A549 (cell line): ENCODE data around the gene ASGR1. TPM values are rescaled to one million over a fixed set of nuclear protein-coding genes. Genes with fewer than 3 reads are reported as not detected.

Experiments
- ATAC-seq, 2 experiments: fragments of 200-7000 bp in 1 of 2; fragments of >200 bp in 1 of 2; cut with Nextera tagmentation in 1 of 2; cut with Tn5 transposase in 1 of 2; 3 replicates each; pipeline versions ENCODE4 v1.8.0 to v1.9.1; 2018 to 2020; ENCODE audit warnings: mild to moderate bottlenecking in 1 of 2, moderate library complexity in 1 of 2
- CTCF ChIA-PET: fragments of 300-600 bp; sonication (Branson Sonifier 250); formaldehyde crosslinking; extraction: SDS; loops from one replicate; lab custom pipeline; 2021; ENCODE audit warnings: antibody characterized with exemption, inconsistent platforms; lab: Yijun Ruan, JAX
- POLR2A ChIA-PET: fragments of 350-600 bp; formaldehyde crosslinking; extraction: SDS; loops from one replicate; lab custom pipeline; 2021; ENCODE audit warnings: antibody characterized with exemption, inconsistent platforms; lab: Yijun Ruan, JAX
- DNase-seq, 2 experiments: peaks; one replicate each; pipeline versions ENCODE4 v3.0.0 to v3.0.0-alpha.2; 2011 to 2016; ENCODE audit warnings: low read depth in 1 of 2, low spot score in 1 of 2
- FAIRE-seq: peaks from 2 replicates; lab custom pipeline; 2011; peaks lifted over from hg19 to GRCh38; lab: Jason Lieb, UNC
- H3K27ac ChIP-seq, 2 experiments: fragments of >200 bp; sonication (Bioruptor Twin); formaldehyde crosslinking; 3 replicates each; pipeline ENCODE4 v1.5.1; 2016 to 2017
- H3K4me1 ChIP-seq: fragments of >200 bp; sonication (Bioruptor Twin); formaldehyde crosslinking; 3 replicates; pipeline ENCODE4 v1.6.1; 2016
- H3K4me2 ChIP-seq: fragments of >200 bp; sonication (Bioruptor Twin); formaldehyde crosslinking; 3 replicates; pipeline ENCODE4 v1.6.1; 2016
- H3K4me3 ChIP-seq: fragments of >200 bp; sonication (Bioruptor Twin); formaldehyde crosslinking; 3 replicates; pipeline ENCODE4 v1.5.1; 2016
- H3K9me3 ChIP-seq: fragments of >200 bp; sonication (Bioruptor Twin); formaldehyde crosslinking; 3 replicates; pipeline ENCODE4 v1.6.1; 2016
- CBX8 ChIP-seq: fragments of 200-600 bp; sonication (generic); IDR thresholded peaks from 2 replicates; pipeline ENCODE4 v1.6.1; 2016
- CEBPB ChIP-seq, 2 experiments: fragments of >200 bp in 1 of 2; sonication (Bioruptor Twin) in 1 of 2; formaldehyde crosslinking in 1 of 2; IDR thresholded peaks; 2 replicates each; pipeline ENCODE4 v1.6.1; 2012 to 2016
- EHF ChIP-seq: fragments of 250-450 bp; sonication (Bioruptor Pico); IDR thresholded peaks from 2 replicates; pipeline ENCODE4 v1.5.0; 2020; ENCODE audit warnings: mild to moderate bottlenecking
- EHMT2 ChIP-seq: fragments of 200-600 bp; sonication (generic); IDR thresholded peaks from 2 replicates; pipeline ENCODE4 v1.6.1; 2016; ENCODE audit warnings: antibody characterized with exemption, low read depth, mild to moderate bottlenecking, moderate library complexity
- FOXS1 ChIP-seq: fragments of 250-450 bp; sonication (Bioruptor Pico); IDR thresholded peaks from 2 replicates; pipeline ENCODE4 v1.5.0; 2020; ENCODE audit warnings: mild to moderate bottlenecking, moderate library complexity
- HEYL ChIP-seq: fragments of 250-450 bp; sonication (Bioruptor Pico); IDR thresholded peaks from 2 replicates; pipeline ENCODE4 v1.8.0; 2021; ENCODE audit warnings: mild to moderate bottlenecking, moderate library complexity
- HOXA7 ChIP-seq: fragments of 250-450 bp; sonication (Bioruptor Pico); IDR thresholded peaks from 2 replicates; pipeline ENCODE4 v1.5.0; 2020; ENCODE audit warnings: mild to moderate bottlenecking, moderate library complexity
- HOXB13 ChIP-seq: fragments of 250-450 bp; sonication (Bioruptor Pico); IDR thresholded peaks from 2 replicates; pipeline ENCODE4 v1.5.0; 2020; ENCODE audit warnings: low read depth, mild to moderate bottlenecking, moderate library complexity
- HOXB5 ChIP-seq: fragments of 250-450 bp; sonication (Bioruptor Pico); IDR thresholded peaks from 2 replicates; pipeline ENCODE4 v1.5.0; 2020; ENCODE audit warnings: mild to moderate bottlenecking, moderate library complexity
- KDM5A ChIP-seq: fragments of 200-600 bp; sonication (generic); IDR thresholded peaks from 2 replicates; pipeline ENCODE4 v1.6.1; 2016; ENCODE audit warnings: antibody characterized with exemption, mild to moderate bottlenecking
- NPAS2 ChIP-seq: fragments of 250-450 bp; sonication (Bioruptor Pico); IDR thresholded peaks from 2 replicates; pipeline ENCODE4 v1.8.0; 2022; ENCODE audit warnings: mild to moderate bottlenecking, moderate library complexity, borderline replicate concordance
- NR3C1 ChIP-seq: fragments of >200 bp; sonication (Bioruptor Twin); formaldehyde crosslinking; IDR thresholded peaks from 3 replicates; pipeline ENCODE4 v1.6.1; 2017
- PHF8 ChIP-seq: fragments of 200-600 bp; sonication (generic); IDR thresholded peaks from 2 replicates; pipeline ENCODE4 v1.6.1; 2016; ENCODE audit warnings: low read depth, mild to moderate bottlenecking, antibody characterized with exemption, moderate library complexity, borderline replicate concordance
- POLR2A ChIP-seq: IDR thresholded peaks from 2 replicates; pipeline ENCODE4 v1.6.1; 2012; ENCODE audit warnings: mild to moderate bottlenecking, low read length
- POLR2AphosphoS2 ChIP-seq: conservative IDR thresholded peaks from 2 replicates; pipeline ENCODE4 v1.6.1; 2012; ENCODE audit warnings: low read length, improper control_type of control experiment, inconsistent platforms
- RARB ChIP-seq: fragments of 250-450 bp; sonication (Bioruptor Pico); IDR thresholded peaks from 2 replicates; pipeline ENCODE4 v1.8.0; 2021; ENCODE audit warnings: mild to moderate bottlenecking, moderate library complexity
- RFX5 ChIP-seq: fragments of 450-650 bp; IDR thresholded peaks from 2 replicates; pipeline ENCODE4 v1.7.1; 2014; ENCODE audit warnings: antibody characterized with exemption, mild to moderate bottlenecking, moderate library complexity
- RNF2 ChIP-seq: fragments of 200-600 bp; sonication (generic); IDR thresholded peaks from 2 replicates; pipeline ENCODE4 v1.6.1; 2016; ENCODE audit warnings: low read depth, mild to moderate bottlenecking, antibody characterized with exemption, moderate library complexity, borderline replicate concordance
- TP53 ChIP-seq: fragments of 250-450 bp; sonication (Bioruptor Pico); IDR thresholded peaks from 2 replicates; pipeline ENCODE4 v1.5.0; 2021; ENCODE audit warnings: mild to moderate bottlenecking, moderate library complexity
- ZC3H11A ChIP-seq: fragments of 450-650 bp; IDR thresholded peaks from 2 replicates; pipeline ENCODE4 v1.6.1; 2014; ENCODE audit warnings: antibody characterized with exemption, mild to moderate bottlenecking
- ZNF302 ChIP-seq: fragments of 250-450 bp; sonication (Bioruptor Pico); IDR thresholded peaks from 2 replicates; pipeline ENCODE4 v1.9.0; 2021; ENCODE audit warnings: inconsistent platforms, mild to moderate bottlenecking, moderate library complexity
- WGBS: methylation state at CpG from one replicate; pipeline ENCODE4 v1.1.6; 2017; ENCODE audit errors: missing lambda C conversion rate; 5-methylcytosine and 5-hydroxymethylcytosine counted together
- polyA plus RNA-seq, 4 experiments: library from polyadenylated mRNA; depleted of rRNA in 3 of 4; stranded (reverse); fragments of >200 nt; fragmentation: RNase III in 1 of 4; extraction: RNeasy Plus Mini Kit Qiagen cat#74134 plus additional on column Dnase treatment in 1 of 4; gene quantifications; 2 replicates in 3 of 4; 3 replicates in 1 of 4; pipeline ENCODE4 v1.2.3, GENCODE V29; 2011 to 2017
- TF ChIP-seq, protein P1 (sequence below): fragments of >200 bp; sonication (Bioruptor Twin); formaldehyde crosslinking; IDR thresholded peaks from 2 replicates; pipeline ENCODE4 v1.6.1; 2016
- TF ChIP-seq, protein P2 (sequence below): fragments of >200 bp; sonication (Bioruptor Twin); formaldehyde crosslinking; IDR thresholded peaks from 3 replicates; pipeline ENCODE4 v1.5.1; 2016
- TF ChIP-seq, protein P3 (sequence below): IDR thresholded peaks from 2 replicates; pipeline ENCODE4 v1.6.1; 2012
- TF ChIP-seq, protein P4 (sequence below): IDR thresholded peaks from 2 replicates; pipeline ENCODE4 v1.6.1; 2012
- TF ChIP-seq, protein P5 (sequence below): IDR thresholded peaks from 2 replicates; pipeline ENCODE4 v1.6.1; 2012; ENCODE audit warnings: low read depth, borderline replicate concordance

The ASGR1 gene
- polyA plus RNA-seq, 2 of the 4 experiments (the other 2 are of a cell fraction), result 1.6 to 2.6 TPM

DNA sequence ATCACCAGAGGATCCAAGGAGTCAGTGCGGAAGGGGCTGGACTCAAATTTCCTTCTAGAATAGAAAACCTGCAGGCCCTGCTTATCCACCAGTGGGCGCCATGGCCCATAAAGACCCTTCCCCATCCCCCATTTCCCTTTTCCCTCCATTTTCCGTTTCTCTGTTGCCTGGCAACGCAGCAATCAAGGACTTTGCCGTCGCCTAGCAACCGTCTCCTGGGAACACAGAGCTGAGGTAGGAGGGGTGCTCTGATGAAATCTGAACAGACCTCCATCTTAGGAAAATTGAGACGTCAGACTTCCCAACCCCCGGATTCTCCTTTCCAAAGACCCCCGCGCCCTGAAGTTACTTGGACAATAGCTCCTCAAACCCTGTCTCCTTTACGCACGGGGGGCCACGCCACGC lies 34.7 kb upstream of the ASGR1 start (continued):
- TF ChIP-seq, protein P1, sequence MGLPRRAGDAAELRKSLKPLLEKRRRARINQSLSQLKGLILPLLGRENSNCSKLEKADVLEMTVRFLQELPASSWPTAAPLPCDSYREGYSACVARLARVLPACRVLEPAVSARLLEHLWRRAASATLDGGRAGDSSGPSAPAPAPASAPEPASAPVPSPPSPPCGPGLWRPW, result no peak

DNA sequence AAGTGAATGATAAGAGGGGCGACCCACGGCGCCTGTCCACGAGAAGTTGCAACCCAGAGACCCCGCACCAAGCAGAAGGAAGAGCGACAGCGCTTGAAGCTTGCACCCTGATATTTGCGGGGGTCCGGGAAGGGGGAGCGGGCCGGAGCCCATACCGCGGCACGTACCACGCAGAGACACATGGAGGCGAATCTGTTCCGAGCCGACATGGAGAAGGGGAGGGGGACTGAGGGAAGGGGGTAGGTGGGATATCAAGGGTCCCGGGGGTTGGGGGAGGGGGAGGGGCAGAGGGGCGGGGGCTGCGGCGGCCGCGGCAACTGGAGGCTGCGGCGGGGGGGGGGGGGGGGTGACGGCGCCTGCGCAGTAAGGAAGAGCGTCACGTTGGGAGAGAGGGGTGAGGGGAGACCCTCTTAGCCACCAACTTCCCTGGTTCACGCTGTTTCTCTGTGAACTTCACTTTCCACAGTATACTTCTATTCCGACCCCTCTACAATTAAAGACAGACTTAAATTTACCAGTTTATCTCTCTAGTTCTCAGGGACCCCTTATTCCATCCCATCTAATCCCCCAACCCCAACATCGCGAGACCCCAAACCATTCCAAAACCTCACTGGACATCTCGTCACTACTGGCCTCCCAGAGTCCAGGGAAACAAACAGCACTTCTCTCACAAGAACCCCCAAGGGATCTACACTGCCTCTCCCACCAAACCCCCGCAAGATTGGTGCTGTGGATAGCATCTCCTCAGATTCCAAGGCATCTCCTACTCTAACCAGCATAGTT lies 32.5 kb upstream of the ASGR1 start:
- H3K4me1 ChIP-seq, result peaks cover 22% of the 10 kb centered on the region
- DNase-seq, result no peak
- CTCF ChIA-PET, result no interaction called here
- 81% methylated on average over 28 of the region's 37 CpGs for WGBS
- FAIRE-seq, result no peak
- no peak overlapping the region for H3K4me3 ChIP-seq
- TF ChIP-seq ZNF302 (CRISPR knock-in tag) (no peak), RFX5 (no peak), TP53 (no peak), HOXB13 (CRISPR knock-in tag) (no peak), RARB (no peak), CEBPB (IDR thresholded peaks at IDR 0.05) (no peak), CBX8 (no peak), PHF8 (no peak), POLR2A (no peak)
- TF ChIP-seq, protein P2, sequence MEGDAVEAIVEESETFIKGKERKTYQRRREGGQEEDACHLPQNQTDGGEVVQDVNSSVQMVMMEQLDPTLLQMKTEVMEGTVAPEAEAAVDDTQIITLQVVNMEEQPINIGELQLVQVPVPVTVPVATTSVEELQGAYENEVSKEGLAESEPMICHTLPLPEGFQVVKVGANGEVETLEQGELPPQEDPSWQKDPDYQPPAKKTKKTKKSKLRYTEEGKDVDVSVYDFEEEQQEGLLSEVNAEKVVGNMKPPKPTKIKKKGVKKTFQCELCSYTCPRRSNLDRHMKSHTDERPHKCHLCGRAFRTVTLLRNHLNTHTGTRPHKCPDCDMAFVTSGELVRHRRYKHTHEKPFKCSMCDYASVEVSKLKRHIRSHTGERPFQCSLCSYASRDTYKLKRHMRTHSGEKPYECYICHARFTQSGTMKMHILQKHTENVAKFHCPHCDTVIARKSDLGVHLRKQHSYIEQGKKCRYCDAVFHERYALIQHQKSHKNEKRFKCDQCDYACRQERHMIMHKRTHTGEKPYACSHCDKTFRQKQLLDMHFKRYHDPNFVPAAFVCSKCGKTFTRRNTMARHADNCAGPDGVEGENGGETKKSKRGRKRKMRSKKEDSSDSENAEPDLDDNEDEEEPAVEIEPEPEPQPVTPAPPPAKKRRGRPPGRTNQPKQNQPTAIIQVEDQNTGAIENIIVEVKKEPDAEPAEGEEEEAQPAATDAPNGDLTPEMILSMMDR, result no peak
- TF ChIP-seq, protein P3, sequence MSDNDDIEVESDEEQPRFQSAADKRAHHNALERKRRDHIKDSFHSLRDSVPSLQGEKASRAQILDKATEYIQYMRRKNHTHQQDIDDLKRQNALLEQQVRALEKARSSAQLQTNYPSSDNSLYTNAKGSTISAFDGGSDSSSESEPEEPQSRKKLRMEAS, result no peak
- TF ChIP-seq, all 56 proteins: peak for 0
- ATAC-seq, result no peak
- Histone ChIP-seq H3K27ac (no peak overlapping the region), H3K9me3 (no peaks in the 10 kb centered on the region), H3K4me2 (no peak overlapping the region)
- POLR2A ChIA-PET, result no interaction called here

DNA sequence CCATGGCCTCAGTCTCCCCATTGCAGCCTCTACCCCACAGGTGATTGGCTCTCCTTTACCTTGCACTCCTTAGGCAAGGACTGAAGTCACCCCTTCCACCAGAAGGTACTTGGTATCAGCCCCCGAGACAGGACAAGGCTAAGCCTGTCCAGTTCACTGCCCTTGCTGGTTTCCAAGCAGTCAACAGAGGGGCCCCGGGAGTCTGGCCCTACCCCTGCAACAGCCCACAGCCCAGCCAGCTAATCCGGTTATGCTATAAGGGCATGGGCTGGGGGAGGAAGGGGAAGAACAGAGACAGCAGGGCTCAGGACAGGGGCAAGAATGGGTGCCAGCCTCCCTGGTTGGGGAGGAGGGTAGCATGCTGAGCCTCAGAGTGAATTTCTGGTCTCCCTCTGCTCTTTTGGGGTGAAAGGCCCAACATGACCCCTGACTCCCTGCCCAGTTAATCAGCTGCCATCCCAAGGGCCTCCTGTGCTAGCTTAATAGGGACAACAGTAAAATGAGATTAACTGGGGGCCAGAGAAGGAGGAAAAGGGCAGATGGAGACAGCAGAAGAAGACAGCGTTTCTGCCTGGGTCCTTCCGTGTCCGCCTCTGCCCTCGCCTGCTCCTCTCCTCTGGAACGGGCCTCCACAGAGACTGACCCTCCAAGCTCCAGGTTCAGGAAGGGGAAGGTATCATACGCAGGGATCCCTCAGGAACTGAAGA lies 29.7 kb upstream of the ASGR1 start:
- Histone ChIP-seq H3K9me3 (no peaks in the 10 kb centered on the region), H3K4me2 (no peak overlapping the region), H3K27ac (no peak overlapping the region), H3K4me1 (peaks cover 16% of the 10 kb centered on the region), H3K4me3 (no peak overlapping the region)
- no peak for FAIRE-seq
- ATAC-seq, result no peak
- WGBS, result 89% methylated on average over 9 of the region's 9 CpGs
- ChIA-PET CTCF (interaction anchor here (0.8 to 5.3 kb wide), 9 partner anchors 9 to 570 kb away, joined by 3 to 20 read pairs (median 5); partner anchors contain the start of genes ACADVL and DLG4), POLR2A (no interaction called here)
- TF ChIP-seq POLR2AphosphoS2, result no peak
- no peak for TF ChIP-seq CEBPB (IDR thresholded peaks at IDR 0.05)
- TF ChIP-seq, protein P4, sequence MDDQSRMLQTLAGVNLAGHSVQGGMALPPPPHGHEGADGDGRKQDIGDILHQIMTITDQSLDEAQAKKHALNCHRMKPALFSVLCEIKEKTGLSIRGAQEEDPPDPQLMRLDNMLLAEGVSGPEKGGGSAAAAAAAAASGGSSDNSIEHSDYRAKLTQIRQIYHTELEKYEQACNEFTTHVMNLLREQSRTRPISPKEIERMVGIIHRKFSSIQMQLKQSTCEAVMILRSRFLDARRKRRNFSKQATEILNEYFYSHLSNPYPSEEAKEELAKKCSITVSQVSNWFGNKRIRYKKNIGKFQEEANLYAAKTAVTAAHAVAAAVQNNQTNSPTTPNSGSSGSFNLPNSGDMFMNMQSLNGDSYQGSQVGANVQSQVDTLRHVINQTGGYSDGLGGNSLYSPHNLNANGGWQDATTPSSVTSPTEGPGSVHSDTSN, result no peak
- no peak for TF ChIP-seq NPAS2 (CRISPR knock-in tag)
- TF ChIP-seq, protein P2, result no peak
- no peak for TF ChIP-seq HEYL
- no peak for TF ChIP-seq HOXA7 (CRISPR knock-in tag)
- TF ChIP-seq EHMT2, result no peak
- TF ChIP-seq RNF2, result no peak
- no peak for TF ChIP-seq FOXS1 (CRISPR knock-in tag)
- no peak for TF ChIP-seq HOXB5
- TF ChIP-seq KDM5A, result no peak
- TF ChIP-seq ZC3H11A, result no peak
- no peak for TF ChIP-seq NR3C1
- no peak for TF ChIP-seq EHF (CRISPR knock-in tag)
- TF ChIP-seq, protein P5, sequence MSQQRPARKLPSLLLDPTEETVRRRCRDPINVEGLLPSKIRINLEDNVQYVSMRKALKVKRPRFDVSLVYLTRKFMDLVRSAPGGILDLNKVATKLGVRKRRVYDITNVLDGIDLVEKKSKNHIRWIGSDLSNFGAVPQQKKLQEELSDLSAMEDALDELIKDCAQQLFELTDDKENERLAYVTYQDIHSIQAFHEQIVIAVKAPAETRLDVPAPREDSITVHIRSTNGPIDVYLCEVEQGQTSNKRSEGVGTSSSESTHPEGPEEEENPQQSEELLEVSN, result no peak
- DNase-seq, result no peak
